Frontal cortex (tissue), 4 donors: ENCODE results near the gene CDH8. TPM values are rescaled to one million over a fixed set of nuclear protein-coding genes. Genes with fewer than 3 reads are reported as not detected.

Experiments used
- DNase-seq, 2 donors: peaks; one replicate each; pipeline ENCODE4 v3.0.0; 2012; ENCODE audit warnings: low spot score in 2 of 2
- FAIRE-seq: peaks from 2 replicates; lab custom pipeline; 2012; peaks lifted over from hg19 to GRCh38; lab: Jason Lieb, UNC
- total RNA-seq: library from RNA; depleted of rRNA; stranded (reverse); fragments of >200 nt; gene quantifications from one replicate; pipeline ENCODE4 v1.2.3, GENCODE V29; 2014
- donor health status: control.
- donor health status: control.
- donor health status: control.

CDH8 gene
- total RNA-seq, 1 donor from 2014 or later = 39.9 TPM

- no peak for FAIRE-seq
- no peak for DNase-seq
Observed at GRCh38 chr16:62034231-62035114, 1.8 kb downstream of the CDH8 start.

- DNase-seq (no peak), FAIRE-seq (no peak)
Observed at GRCh38 chr16:62033065-62033464, 3.2 kb downstream of the CDH8 start.

GRCh38 chr16:62029947-62030346 lies 6.3 kb downstream of the CDH8 start:
- FAIRE-seq (no peak), DNase-seq (no peak)

- DNase-seq (no peak), FAIRE-seq (no peak)
Observed at GRCh38 chr16:62022688-62023087, 13.6 kb downstream of the CDH8 start.

GRCh38 chr16:62021161-62021581 lies 15.1 kb downstream of the CDH8 start:
- FAIRE-seq (no peak), DNase-seq (no peak)

GRCh38 chr16:62020681-62021080 lies 15.6 kb downstream of the CDH8 start:
- DNase-seq (no peak), FAIRE-seq (no peak)

GRCh38 chr16:62019851-62020250 lies 16.4 kb downstream of the CDH8 start:
- DNase-seq = no peak
- no peak for FAIRE-seq

- DNase-seq = no peak
- no peak for FAIRE-seq
Observed at GRCh38 chr16:62018301-62019060, 17.8 kb downstream of the CDH8 start.

GRCh38 chr16:62014319-62014923 lies 21.8 kb downstream of the CDH8 start:
- FAIRE-seq = no peak
- DNase-seq = no peak

GRCh38 chr16:62010186-62010585 lies 26.1 kb downstream of the CDH8 start:
- no peak for FAIRE-seq
- no peak for DNase-seq

GRCh38 chr16:61998460-61998859 lies 37.8 kb downstream of the CDH8 start:
- no peak for FAIRE-seq

GRCh38 chr16:61993108-61993507 lies 43.1 kb downstream of the CDH8 start:
- no peak for DNase-seq
- FAIRE-seq = no peak

More at GRCh38 chr16:61998460-61998859, 37.8 kb downstream of the CDH8 start:
- DNase-seq = no peak

GRCh38 chr16:61987474-61988012 lies 48.7 kb downstream of the CDH8 start:
- no peak for FAIRE-seq
- no peak for DNase-seq

- FAIRE-seq (no peak), DNase-seq (no peak)
Observed at GRCh38 chr16:61969077-61969382, 67.2 kb downstream of the CDH8 start.

GRCh38 chr16:61968242-61969076 lies 67.8 kb downstream of the CDH8 start:
- no peak for DNase-seq
- no peak for FAIRE-seq

GRCh38 chr16:61957075-61957855 lies 79.0 kb downstream of the CDH8 start:
- no peak for FAIRE-seq
- no peak for DNase-seq

- FAIRE-seq (no peak), DNase-seq (no peak)
Observed at GRCh38 chr16:61952841-61953240, 83.4 kb downstream of the CDH8 start.

- no peak for FAIRE-seq
- DNase-seq = no peak
Observed at GRCh38 chr16:61948414-61948813, 87.8 kb downstream of the CDH8 start.

- DNase-seq (no peak), FAIRE-seq (no peak)
Observed at GRCh38 chr16:61946019-61946418, 90.2 kb downstream of the CDH8 start.
